Stomach (tissue), 4 donors: Measurements from ENCODE around the gene CACNA2D4.

Experiments
- POLR2A ChIP-seq, 4 donors: fragments of 450-650 bp; IDR thresholded peaks; one replicate each; pipeline ENCODE4 v1.6.1; 2016; ENCODE audit warnings: antibody characterized with exemption in 4 of 4, control low read depth in 2 of 4, mild to moderate bottlenecking in 1 of 4, moderate library complexity in 1 of 4
- POLR2AphosphoS5 ChIP-seq, 3 donors: sonication (generic); formaldehyde crosslinking; IDR thresholded peaks; one replicate each; pipeline ENCODE4 v1.6.1; 2016; ENCODE audit warnings: antibody characterized with exemption in 3 of 3

GRCh38 chr12:1939801-1940607, 21.6 kb upstream of the CACNA2D4 start:
- TF ChIP-seq POLR2AphosphoS5 (IDR thresholded peaks at IDR 0.05) (peak in 2 of 3 donors; percentile 28 to 83), POLR2A (IDR thresholded peaks at IDR 0.05) (no peak)
